T-helper 1 cell treated with Interleukin-12 subunit alpha and Interleukin-12 subunit beta and Interleukin-4 antibody, amounts not matched to agents 30 μg/mL and 1 μg/mL, for 36 hours (primary cell): ENCODE data around the gene CACNA1H.
"Not testable (repeated sequence)": the region's sequence is repeated elsewhere in the genome, so short reads cannot be mapped to it uniquely, and the experiment has no call there.

ENCODE experiments used
- H3K27ac Mint-ChIP-seq: one replicate; pipeline ENCODE4 v1.8.0; 2021; ENCODE audit warnings: mild to moderate bottlenecking, mixed read lengths
- H3K27me3 Mint-ChIP-seq: one replicate; pipeline ENCODE4 v1.8.0; 2021; ENCODE audit warnings: low read depth, mixed read lengths
- H3K36me3 Mint-ChIP-seq: one replicate; pipeline ENCODE4 v1.8.0; 2021; ENCODE audit warnings: low read depth, mixed read lengths
- H3K4me1 Mint-ChIP-seq: one replicate; pipeline ENCODE4 v1.8.0; 2021; ENCODE audit warnings: low read depth, mixed read lengths
- H3K4me3 Mint-ChIP-seq: one replicate; pipeline ENCODE4 v1.8.0; 2021; ENCODE audit warnings: mild to moderate bottlenecking, moderate library complexity, mixed read lengths
- H3K9me3 Mint-ChIP-seq: one replicate; pipeline ENCODE4 v1.8.0; 2021; ENCODE audit warnings: mixed read lengths

Gene CACNA1H

DNA sequence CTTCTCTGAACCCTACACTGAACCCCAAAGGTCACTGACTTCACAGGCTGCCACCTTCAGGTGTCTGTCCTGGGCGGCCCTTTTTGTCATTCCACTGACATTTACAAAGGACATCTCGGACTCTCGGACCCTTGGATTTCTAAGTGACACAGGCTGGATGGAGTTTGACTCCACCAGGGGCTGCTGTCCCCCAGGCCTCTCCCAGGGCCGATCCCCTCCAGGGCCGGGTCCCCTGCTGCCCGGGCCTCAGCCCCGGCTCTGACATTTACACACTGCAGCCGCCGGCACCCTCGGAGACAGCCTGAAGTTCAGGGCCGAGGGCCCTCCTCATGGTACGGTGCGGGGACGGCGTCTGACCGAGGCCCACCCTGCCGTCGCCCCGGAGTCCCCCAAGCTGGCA is 24.1 kb downstream of the CACNA1H start:
- Mint-ChIP-seq H3K4me1 (no peaks in the 10 kb centered on the region), H3K27me3 (no peaks in the 10 kb centered on the region), H3K27ac (no peak overlapping the region), H3K4me3 (no peak overlapping the region), H3K9me3 (no peaks in the 10 kb centered on the region), H3K36me3 (no peaks in the 10 kb centered on the region)

DNA sequence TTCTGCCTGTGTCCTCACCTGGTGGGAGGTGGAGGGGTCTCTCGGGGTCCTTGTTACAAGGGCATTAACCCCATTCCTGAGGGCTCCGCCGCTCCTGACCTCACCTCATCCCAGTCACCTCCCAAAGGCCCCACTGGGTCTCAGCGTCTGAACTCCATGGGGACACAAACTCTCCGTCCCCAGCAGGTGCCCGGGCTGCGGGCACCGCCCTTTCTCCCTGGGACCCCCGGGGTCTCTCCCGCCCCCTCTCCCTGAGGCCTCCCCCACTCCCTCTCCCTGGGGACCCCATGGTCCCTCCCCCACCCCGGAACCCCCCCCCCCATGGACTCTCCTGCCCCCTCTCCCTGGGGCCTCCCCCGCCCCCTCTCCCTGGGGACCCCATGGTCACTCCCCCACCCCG is 24.8 kb downstream of the CACNA1H start:
- Mint-ChIP-seq H3K4me3 (no peak overlapping the region), H3K36me3 (no peaks in the 10 kb centered on the region), H3K27me3 (no peaks in the 10 kb centered on the region), H3K27ac (no peak overlapping the region), H3K9me3 (no peaks in the 10 kb centered on the region), H3K4me1 (no peaks in the 10 kb centered on the region)

DNA sequence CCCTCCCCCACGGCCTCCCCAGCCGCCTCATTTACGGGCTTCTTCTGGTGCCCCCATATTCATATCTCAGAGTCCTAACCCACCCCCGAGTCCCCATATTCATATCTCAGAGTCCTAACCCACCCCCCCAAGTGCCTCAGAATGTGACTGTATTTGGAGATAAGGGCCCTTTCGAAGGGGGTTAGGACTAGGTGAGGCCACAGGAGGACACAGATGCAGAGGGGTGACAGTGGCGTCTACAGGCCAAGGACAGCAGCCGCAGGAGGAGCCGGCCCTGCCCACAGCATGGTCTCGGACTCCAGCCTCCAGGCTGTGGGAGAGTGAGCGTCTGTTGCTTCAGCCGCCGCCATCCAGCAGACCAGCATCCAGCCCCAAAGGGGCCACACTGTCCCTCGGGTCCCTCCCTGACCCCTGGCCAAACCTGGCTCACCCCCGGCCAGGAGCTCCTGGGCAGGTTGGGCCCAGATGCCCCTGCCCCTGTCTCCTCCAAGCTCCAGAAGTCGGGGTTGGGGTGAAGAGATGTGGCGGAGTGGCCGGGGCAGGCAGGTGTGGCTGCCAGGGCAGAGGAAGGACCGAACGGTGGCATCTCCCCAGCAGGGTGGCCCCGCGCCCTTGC is 25.5 kb downstream of the CACNA1H start:
- no peaks in the 10 kb centered on the region for H3K9me3 Mint-ChIP-seq
- H3K4me3 Mint-ChIP-seq, result no peak overlapping the region
- no peaks in the 10 kb centered on the region for H3K36me3 Mint-ChIP-seq
- no peak overlapping the region for H3K27ac Mint-ChIP-seq
- H3K27me3 Mint-ChIP-seq, result no peaks in the 10 kb centered on the region
- no peaks in the 10 kb centered on the region for H3K4me1 Mint-ChIP-seq

DNA sequence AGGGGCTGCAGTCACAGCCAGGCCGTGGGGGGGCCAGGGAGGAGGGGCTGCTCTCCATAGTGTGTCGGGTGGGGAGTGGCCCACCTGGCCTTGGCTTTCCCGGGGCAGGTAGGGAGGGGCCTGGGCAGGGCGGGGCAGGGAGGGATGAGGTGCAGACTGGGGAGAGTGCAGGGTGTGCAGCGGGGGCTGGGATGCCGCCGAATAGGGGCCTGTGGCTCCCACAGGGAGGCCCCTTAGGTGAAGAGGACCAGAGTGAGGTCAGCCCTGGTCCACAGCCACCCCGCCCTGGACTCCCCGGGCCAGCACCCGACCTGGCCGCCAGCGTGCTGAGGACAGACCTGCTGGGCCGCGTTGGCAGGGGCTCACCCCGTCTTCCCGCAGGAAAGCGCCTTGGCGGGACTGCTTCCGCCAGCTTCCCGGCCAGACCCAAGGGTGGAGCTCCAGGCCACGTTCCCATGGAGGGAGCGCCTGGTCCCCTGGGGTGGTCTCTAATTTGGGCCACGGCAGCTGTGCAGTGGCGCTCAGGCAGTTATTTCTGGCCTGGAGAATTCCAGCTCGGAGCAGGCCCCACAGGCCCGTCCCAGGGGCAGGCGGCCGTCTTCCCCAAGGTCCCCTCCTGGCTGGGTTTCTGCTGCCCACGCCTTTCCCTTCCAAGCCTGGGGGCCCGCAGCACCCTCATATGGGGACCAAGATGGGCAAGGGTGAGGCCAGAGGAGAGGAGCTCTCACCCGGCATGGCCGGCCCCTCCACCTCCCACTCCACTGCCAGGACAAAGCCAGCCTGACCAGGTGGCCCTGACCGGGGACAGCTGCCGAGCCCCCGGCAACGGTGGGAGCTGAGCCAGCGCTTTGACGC is 27.9 kb downstream of the CACNA1H start:
- H3K27me3 Mint-ChIP-seq, result no peaks in the 10 kb centered on the region
- H3K4me3 Mint-ChIP-seq, result no peak overlapping the region
- H3K27ac Mint-ChIP-seq, result no peak overlapping the region
- H3K9me3 Mint-ChIP-seq, result no peaks in the 10 kb centered on the region
- no peaks in the 10 kb centered on the region for H3K36me3 Mint-ChIP-seq
- no peaks in the 10 kb centered on the region for H3K4me1 Mint-ChIP-seq

DNA sequence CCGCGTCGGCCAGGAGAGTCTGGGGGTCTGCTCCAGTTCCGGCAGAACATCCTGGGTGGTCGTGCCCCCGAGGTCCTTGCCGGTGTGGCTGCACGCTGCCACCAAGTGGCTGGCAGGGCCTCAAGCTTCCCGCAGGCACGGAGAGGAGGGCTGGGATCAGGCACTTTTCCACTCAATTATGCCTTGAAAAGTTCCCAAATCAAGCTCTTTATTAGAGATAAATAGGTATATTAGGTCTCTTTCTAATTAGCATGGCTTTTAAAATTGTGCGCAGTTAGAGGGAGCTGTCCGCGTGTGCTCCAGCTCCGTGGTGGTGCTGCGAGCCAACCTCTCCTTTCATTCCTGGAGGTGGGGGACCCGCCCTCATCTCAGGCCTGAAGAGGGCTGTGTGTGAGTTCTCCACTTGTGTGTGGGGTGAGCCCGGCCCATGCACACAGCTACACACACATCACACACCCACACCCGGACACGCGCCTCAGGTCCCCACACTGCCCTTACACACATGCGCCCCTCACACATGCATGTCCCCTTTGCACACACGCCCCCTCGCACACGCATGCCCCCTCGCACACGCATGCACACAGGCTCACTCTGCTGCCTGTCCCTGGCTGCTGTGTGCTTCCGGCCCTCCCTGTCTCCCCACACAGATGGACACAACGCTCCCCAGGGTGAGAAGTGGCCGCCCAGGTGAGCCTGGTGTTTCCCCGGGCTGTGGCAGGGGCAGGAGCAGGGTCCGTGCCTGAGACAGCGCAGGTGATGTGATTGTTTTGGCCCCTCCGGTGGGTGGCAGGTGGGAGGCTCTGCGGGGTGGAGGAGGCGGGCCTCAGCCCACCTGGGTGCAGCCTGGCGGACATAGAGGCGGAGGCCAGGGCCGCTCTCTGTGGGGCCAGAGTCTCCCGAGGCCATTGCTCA is 28.8 kb downstream of the CACNA1H start:
- H3K27ac Mint-ChIP-seq, result no peak overlapping the region
- no peak overlapping the region for H3K4me3 Mint-ChIP-seq
- H3K36me3 Mint-ChIP-seq, result no peaks in the 10 kb centered on the region
- no peaks in the 10 kb centered on the region for H3K9me3 Mint-ChIP-seq
- no peaks in the 10 kb centered on the region for H3K27me3 Mint-ChIP-seq
- no peaks in the 10 kb centered on the region for H3K4me1 Mint-ChIP-seq

DNA sequence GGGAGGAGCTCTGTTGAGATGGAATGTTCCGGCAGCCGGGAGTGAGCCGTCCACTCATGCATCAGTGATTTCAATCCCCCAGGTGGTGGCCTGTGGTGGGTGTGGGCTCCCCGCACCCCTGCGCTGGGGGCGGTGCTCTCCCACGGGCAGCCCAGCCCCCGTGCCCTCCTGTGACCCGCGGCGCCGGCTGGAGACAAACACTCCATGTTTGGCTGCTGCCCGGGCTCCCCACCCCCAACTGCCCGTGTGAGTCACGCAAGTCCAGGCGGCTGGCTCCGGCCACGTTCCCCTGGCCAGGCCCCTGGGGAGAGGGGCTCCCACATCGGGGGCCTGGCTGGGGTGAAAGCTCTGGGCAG is 29.4 kb downstream of the CACNA1H start:
- Mint-ChIP-seq H3K9me3 (no peaks in the 10 kb centered on the region), H3K36me3 (no peaks in the 10 kb centered on the region), H3K27me3 (no peaks in the 10 kb centered on the region), H3K4me1 (no peaks in the 10 kb centered on the region), H3K27ac (no peak overlapping the region), H3K4me3 (no peak overlapping the region)

DNA sequence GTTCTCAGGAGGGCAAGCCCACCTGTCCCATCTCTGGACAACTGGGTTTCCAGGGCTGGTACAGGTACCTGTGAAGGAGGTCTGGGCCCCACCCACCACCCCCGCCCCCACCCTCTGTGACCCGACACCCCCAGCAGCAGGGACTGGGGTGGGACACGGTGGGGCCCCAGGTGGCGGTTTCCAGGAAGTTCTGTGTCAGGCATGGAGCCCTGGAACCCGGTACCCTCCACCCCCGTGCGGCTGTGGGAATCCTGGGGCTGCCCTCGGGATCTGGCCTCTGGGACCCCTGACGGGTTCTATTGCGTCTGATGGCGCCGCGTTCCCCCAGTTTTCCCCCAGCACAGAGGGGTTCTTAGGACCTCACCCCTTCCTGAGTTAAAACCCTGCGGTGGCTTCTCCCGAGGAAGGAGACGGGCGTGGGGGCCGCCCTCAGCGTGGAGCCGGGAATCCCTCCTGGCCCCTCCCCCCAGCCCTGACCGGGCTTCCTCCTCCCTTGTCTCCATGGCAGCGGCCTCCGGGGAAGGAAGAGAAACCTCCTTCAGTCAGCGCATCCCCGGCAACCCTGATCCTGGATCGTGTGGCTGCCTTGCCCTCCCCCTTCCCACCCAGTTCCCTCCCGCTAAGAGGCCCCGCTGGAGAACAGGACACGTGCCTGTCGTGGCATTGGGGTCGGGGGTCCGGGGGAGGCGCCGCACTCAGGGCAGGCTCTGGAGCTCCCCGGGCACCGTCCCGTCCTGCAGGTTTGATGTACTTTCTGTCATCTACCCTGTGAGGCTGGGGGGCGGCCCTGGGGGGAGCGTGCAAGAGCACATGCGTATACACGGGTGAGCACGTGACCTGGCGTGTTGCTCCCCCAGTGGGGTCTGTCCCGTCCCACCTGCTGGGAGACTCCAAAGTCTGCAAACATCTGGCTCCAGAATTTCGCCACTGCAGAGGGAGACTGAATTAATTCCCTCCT is 30.3 kb downstream of the CACNA1H start:
- no peaks in the 10 kb centered on the region for H3K36me3 Mint-ChIP-seq

DNA sequence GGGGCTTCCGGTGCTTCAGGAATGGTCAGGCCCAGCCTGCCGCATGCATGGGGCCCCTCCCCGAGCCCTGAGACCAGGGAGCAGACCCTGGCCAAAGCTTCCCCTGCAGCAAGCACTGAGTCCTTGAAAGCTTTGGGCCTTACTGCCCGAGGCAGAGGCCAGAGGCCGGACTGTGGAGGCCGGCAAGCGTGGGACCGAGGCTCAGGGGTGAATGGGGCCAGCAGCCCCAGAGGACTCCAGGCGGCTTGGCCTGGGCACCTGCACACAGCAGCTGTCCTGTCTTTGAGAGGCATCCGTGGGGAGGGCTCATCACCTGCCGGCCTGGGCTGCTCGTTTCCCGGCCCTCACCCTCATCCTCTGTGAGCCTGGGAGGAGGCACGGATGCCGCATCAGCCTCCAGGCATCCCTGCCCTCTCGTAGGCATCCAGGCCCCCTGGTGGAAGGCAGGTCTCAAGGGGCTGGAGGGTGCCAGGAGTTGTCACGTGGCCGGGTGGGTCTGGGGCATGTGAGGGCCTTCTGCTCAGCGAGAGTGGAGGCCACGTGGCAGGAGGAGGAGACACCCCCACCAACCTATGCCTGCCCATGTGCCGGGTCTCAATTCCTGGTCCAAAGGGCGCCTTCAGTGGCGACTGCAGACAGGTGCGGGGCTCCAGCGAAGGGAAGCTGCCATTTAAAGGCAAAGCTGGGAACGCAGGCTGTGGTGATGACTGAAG is 31.4 kb downstream of the CACNA1H start:
- H3K4me1 Mint-ChIP-seq, result no peaks in the 10 kb centered on the region
- no peaks in the 10 kb centered on the region for H3K27me3 Mint-ChIP-seq

More for the DNA sequence above, 30.3 kb downstream of the CACNA1H start:
- no peak overlapping the region for H3K27ac Mint-ChIP-seq
- no peaks in the 10 kb centered on the region for H3K4me1 Mint-ChIP-seq
- no peak overlapping the region for H3K4me3 Mint-ChIP-seq
- H3K27me3 Mint-ChIP-seq, result no peaks in the 10 kb centered on the region
- no peaks in the 10 kb centered on the region for H3K9me3 Mint-ChIP-seq

DNA sequence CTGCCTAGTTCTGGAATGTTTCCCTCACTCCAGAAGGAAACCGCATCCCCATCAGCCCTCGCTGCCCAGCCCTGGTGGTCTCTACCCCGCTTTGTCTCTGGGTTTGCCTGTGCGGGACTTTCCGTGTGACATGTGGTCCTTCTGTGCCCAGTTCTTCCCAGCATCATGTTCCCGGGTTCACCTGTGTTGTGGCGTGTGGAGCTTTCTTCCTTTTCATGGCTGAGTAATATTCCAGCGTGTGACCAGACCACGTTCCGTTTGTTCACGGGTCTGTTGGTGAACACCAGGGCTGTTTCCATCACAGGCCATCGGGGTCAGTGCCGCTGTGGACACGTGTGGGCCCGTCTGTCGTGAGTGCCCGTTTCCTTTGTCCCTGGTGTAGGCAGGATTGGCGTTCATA is 32.1 kb downstream of the CACNA1H start:
- Mint-ChIP-seq H3K4me3 (no peak overlapping the region), H3K27me3 (no peaks in the 10 kb centered on the region)

More for the DNA sequence above, 31.4 kb downstream of the CACNA1H start:
- H3K27ac Mint-ChIP-seq, result no peak overlapping the region
- no peak overlapping the region for H3K4me3 Mint-ChIP-seq
- no peaks in the 10 kb centered on the region for H3K9me3 Mint-ChIP-seq
- H3K36me3 Mint-ChIP-seq, result no peaks in the 10 kb centered on the region

DNA sequence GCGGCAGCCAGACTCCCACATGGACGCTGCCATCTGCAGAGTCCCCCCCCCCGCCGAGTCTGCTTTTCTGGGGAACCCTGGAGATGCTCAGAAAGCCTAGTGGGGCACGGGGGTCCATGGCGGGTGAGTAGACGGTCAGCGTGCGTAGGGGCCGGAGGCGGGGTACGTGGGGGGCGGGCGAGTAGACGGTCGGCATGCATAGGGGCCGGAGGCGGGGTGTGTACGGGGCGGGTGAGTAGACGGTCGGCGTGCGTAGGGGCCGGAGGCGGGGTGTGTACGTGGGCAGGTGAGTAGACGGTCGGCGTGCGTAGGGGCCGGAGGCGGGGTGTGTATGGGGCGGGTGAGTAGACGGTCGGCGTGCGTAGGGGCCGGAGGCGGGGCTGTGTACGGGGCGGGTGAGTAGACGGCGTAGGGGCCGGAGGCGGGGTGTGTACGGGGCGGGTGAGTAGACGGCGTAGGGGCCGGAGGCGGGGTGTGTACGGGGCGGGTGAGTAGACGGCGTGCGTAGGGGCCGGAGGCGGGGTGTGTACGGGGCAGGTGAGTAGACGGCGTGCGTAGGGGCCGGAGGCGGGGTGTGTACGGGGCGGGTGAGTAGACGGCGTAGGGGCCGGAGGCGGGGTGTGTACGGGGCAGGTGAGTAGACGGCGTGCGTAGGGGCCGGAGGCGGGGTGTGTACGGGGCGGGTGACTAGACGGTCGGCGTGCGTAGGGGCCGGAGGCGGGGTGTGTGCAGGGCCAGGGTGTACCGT is 32.7 kb downstream of the CACNA1H start:
- not testable (repeated sequence) for H3K4me1 Mint-ChIP-seq, H3K36me3 Mint-ChIP-seq, H3K9me3 Mint-ChIP-seq, H3K4me3 Mint-ChIP-seq, H3K27me3 Mint-ChIP-seq, H3K27ac Mint-ChIP-seq

More for the DNA sequence above, 32.1 kb downstream of the CACNA1H start:
- no peak overlapping the region for H3K27ac Mint-ChIP-seq
- H3K4me1 Mint-ChIP-seq, result no peaks in the 10 kb centered on the region
- H3K36me3 Mint-ChIP-seq, result no peaks in the 10 kb centered on the region
- H3K9me3 Mint-ChIP-seq, result no peaks in the 10 kb centered on the region

DNA sequence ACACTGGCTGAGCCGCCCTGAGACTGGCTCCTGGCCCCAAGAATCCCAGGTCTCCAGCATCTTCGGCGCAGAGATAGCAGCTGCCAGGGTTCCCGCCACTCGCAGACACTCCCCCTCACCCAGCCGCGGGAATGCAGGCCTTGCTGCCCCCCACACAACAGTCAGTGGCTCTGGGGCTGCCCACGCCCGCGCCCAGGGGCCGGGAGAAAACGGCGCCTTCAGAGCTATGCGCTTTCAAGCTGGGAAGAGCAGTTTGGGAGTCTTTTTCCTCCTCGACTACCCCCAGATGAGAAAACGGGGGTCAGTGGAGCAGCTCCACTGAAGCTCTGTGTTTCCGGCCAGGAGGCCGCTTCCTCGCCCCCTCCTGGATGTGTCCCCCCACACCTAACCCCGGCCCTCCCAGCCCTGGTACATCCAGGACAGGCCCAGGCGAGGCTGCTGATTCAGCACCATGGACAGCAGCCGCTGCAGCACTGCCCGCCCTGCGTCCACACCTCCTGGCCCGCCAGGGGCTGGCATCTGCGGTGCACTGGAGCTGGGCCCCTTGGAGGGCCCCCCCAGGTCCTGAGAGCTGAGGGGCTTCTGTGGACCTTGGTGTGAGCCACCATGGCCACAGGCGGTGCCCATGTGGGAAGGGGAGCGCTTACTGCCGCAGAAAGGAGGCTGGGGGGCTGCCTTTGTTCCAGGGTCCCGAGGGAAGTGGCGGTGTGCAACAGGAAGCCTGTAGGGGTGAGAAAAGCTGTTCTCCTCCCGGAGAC is 35.7 kb downstream of the CACNA1H start:
- no peaks in the 10 kb centered on the region for H3K4me1 Mint-ChIP-seq

DNA sequence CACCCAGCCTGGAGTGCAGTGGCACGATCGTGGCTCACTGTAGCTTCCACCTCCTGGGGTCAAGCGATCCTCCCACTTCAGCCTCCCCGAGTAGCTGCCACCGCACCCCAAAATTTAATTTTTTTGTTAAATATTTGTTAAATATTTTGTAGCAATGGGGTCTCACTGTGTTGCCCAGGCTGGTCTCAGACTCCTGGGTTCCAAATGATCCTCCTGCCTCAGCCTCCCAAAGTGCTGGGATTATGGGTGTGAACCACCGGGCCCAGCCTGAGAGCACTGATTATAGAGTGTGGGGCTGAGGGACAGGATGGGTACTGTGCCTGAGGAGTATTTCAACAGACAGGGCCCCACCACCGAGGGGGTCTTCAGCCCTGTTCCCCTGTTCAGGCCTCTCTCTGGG is 36.5 kb downstream of the CACNA1H start:
- Mint-ChIP-seq H3K27me3 (no peaks in the 10 kb centered on the region), H3K27ac (no peak overlapping the region), H3K36me3 (no peaks in the 10 kb centered on the region), H3K9me3 (no peaks in the 10 kb centered on the region), H3K4me3 (no peak overlapping the region), H3K4me1 (no peaks in the 10 kb centered on the region)

More for the DNA sequence above, 35.7 kb downstream of the CACNA1H start:
- H3K27ac Mint-ChIP-seq, result no peak overlapping the region
- H3K9me3 Mint-ChIP-seq, result no peaks in the 10 kb centered on the region
- H3K27me3 Mint-ChIP-seq, result no peaks in the 10 kb centered on the region
- no peaks in the 10 kb centered on the region for H3K36me3 Mint-ChIP-seq
- H3K4me3 Mint-ChIP-seq, result no peak overlapping the region
